NCI-H146 (cell line): ENCODE data around the gene TFEB.

ENCODE experiments used
- DNase-seq: peaks from one replicate; lab custom pipeline; 2025; lab: John Stamatoyannopoulos, UW

Gene TFEB

DNA sequence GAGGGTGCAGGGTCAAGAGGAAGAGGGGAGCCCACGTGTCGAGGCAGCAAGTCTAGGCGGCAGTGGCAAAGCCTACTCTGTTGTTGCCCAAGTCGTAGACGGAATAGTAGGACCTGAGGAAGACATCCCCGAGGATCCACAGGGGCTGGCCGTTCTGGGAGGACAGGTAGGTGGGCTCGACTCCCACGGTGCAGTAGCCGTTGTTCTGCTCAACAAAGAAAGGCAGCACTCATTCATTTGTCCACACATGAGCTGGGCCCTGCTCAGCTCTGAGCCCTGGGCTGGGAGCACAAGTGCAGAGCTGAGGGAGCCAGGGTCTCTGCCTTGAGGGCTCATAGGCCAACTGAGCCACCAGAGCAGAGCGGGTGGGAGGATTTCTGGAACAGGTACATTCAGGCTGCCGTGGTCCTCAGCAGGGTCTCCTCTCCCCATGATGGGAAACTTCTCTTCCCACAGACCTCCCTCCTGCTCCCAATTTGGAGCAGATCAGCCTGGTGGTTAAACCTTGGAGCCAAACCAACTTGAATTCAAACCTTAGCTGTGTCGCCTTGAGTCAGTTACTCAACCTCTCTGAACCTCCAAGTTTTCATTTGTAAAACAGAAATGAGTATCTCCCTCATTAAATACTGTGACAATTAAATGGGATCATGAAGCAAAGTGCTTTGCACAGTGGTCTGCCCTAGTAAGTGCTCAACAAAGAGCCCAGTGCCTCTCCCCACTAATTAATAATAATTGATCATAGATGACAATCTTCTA lies 1.6 kb upstream of the TFEB start:
- no peak for DNase-seq

- DNase-seq, result peak; percentile 47
Measured at GRCh38 chr6:41736186-41736733, 852 bp upstream of the TFEB start.

DNA sequence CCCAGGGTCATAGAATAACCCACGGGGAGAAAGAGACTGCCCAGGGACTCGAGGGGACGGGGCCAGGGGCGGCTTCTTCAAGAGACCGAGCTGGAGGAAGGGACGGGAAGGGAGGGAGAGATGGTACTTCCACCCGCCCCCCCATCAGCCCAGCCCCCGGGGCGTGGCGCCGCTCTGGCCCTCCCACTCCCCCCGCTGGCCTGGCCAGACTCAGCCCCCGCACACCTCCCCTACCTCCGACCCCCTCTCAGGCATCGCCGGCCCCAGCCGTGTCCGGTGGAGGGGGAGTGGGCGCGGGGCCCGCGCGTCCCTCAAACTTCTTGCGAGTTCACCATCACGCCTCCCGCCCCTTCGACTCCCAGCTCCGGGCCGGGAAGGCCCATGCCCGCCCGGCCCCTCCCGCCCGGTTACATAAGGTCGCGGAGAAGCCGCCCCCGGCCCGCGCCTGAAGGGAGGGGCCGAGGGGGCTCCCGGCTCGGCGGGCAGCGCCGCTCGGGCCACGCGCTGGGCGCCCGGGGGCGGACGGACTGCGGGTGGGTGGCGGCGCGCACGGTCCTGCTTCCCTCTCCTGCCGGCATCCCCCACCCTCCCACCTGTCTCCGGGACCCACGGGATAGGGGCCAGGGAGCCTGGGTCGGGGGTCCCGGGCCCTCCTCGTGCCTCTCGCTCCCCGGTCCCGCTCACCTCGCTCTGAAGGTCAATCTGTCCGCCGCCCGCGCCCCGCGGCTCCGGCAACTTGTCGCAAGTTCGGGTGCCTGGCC lies 562 bp downstream of the TFEB start:
- DNase-seq, result peak; percentile 95

DNA sequence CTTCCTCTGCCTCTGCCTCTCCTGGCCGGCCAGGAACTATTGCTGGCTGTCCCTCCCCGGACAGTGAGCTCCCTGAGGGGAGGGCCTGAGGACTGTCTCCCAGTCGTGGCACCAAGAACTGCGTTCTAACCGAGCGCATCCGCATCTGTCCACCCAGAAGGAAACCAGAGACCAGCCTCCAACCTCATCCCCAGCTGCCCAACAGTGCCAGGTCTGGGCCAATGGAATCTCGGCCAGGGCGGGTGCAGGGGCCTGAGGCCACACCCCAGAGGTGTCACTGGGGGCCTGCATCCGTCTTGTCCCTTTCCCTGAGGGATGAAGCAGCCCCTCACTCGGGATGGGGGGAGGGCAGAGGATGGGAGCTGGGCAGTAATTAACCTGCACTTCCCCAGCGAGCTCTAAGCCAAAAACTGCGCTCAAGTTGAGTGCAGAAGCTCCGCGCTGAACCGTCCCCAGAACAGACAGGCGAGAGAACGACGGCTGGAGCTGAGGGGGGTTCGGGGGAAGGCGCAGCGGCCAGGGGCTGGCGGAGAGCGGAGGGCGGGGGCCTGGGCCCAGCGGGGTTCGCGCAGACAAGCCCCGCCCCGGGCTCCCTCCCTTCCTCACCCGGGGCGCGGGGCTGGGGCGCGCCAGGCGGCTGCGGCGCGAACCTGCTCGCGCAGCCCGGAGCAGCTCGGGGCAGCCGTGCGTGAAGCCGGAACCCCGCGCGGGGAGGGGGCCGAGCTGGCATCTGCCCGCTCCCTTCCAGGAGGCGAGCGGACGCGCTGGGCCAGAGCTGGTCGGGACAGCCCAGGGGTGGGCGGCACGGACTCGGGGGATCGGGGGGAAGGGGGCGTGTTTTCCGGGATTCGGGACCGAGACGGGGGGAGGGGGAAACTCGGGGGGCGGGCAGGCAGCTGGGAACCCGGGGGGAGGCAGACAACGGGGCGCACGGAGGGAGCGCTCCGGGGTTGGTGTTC lies 1.4 kb downstream of the TFEB start:
- DNase-seq, result peak; percentile 97

- no peak for DNase-seq
Measured at GRCh38 chr6:41733360-41733706, 2.1 kb downstream of the TFEB start.

GRCh38 chr6:41732591-41733359 lies 2.6 kb downstream of the TFEB start:
- DNase-seq, result peak; percentile 97

GRCh38 chr6:41732149-41732548 lies 3.3 kb downstream of the TFEB start:
- DNase-seq, result no peak

GRCh38 chr6:41731561-41732086 lies 3.8 kb downstream of the TFEB start:
- no peak for DNase-seq

DNA sequence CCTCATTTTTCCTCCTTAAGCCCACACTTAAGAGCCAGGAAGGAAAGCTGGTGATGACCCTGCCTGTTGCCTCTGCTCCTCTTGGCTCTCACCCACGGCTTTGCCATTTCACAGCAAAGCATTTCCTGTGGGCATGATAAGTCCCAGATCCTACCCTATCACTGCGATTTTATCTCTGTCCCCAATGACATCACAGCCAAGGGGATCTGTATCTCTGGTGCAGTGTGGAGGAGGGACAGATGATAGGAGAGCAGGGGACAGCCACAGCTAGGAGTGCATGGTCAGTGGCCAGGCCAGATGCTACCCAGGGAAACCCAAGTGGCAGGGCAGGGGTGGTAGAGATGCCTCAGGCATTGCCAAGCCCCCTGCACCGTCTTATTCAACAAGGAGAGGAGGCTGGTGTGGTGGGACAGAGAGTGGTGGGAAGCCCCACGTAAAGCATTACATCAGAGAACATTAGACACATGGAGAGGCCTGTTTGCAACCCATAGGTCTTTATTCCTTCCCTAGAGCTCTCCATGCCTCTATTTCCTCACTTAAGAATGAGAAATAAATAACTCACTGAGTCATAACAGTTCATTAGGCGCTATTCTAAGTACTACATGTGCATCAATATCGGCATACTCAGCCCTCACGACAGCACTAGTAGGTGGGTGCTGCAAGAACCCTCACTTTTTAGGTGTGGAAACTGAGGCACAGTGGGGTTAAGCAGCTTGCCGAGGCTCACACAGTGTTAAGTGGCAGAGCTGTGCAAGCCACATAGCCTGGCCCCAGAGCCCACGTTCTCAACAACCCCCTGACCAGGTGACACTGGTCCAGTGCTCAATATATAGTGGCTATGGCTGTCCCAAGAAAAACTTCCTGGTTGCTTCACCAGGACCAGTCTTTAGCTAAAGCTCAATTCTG lies 4.6 kb downstream of the TFEB start:
- DNase-seq, result peak; percentile 22

DNA sequence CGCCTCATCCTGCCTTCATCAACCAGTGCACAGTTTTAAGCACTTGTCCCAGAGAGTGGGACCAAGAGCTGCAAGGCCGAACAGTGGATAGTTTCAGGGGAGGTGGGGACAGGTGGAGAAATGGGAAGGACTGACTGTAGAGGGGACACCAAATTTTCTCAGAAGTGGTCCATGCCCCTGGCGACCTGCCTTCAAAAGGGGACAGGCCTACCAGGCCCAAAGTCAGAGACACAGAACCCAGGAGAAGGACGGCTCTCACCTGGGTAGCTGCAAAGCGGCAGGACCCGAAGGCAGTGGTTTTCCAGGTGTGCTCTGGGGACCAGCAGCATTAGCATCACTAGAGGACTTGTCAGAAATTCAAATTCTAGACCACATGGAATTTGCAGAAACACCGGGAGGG lies 5.8 kb downstream of the TFEB start:
- no peak for DNase-seq

DNA sequence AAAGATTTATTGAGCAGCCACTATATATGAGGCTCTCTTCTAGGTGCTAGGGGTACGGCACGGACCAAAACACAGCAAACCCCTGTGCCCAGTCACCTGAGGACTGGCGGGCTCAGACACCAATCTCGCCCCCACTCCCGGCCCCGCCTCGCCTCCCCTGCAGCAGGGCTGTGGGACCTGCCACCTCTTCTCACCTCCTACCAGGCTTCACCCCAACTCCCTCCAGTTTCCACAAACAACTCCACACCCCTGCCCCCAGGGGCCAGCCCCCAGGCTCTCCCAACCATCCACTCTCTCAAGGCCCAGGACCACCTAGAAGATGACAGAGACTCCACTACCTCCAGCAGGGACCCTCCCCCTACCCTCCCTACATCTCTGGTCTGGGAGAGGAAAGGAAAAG lies 6.5 kb downstream of the TFEB start:
- no peak for DNase-seq

DNA sequence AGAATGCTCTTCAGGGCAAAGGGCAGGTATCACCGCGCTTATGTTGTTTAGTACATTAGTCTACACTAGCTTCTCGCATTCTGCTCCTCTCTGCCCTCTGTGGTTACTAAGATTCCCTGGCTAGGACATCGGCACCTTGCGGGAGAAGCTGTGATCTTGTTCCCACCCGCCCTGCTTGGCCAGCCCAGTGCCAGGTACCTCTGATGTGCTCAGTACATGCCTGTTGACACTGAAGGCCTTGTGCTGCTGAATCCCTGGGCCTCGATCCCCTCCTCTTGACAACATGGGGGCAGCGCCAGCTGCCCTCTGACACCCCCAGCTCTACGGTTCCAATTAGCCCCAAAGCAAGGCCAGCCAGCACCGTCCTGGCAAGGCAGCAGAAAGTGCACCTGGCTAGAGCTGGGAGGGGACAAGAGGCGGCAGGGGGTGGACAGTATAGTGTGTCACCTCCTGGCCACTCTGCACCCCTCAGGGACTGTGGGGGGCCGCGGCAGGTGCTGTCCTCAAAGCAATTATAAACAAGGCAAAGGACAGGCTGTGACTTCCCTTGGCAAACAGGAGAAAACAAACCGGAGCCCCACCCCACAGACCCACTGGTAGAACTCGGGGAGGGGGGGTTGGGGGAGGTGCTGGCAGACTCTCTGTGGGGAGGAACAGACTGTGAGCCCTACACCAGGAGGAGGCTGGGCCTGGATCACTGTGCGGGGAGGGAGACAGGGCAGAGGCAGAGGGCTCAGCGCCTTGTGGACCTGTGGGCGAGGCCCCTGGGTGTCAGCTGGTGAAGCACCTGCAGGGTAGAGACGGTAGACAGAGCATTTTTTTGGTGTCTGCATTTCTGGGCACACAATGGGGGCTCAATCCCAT lies 7.1 kb downstream of the TFEB start:
- peak; percentile 100 for DNase-seq

- no peak for DNase-seq
Measured at GRCh38 chr6:41727705-41728072, 7.7 kb downstream of the TFEB start.

DNA sequence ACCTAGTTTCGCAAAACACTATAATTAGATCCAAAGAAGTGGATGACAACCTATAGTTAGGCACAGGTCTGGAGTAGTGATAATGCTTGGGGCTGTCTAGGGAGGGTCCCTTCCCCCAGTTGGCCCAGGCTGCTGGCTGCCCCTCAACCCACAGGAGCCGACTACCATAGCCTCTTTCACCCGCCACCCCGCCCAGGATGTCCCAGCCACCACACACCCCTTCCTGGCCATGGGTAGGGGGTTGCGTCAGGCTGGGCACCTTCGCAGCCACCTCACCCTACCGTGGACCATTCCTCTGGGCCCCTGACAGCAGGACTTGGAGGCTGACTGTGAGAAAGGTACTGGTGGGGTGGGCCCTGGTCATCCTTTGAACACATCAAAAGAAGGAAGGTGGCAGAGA lies 8.5 kb downstream of the TFEB start:
- DNase-seq, result no peak

DNA sequence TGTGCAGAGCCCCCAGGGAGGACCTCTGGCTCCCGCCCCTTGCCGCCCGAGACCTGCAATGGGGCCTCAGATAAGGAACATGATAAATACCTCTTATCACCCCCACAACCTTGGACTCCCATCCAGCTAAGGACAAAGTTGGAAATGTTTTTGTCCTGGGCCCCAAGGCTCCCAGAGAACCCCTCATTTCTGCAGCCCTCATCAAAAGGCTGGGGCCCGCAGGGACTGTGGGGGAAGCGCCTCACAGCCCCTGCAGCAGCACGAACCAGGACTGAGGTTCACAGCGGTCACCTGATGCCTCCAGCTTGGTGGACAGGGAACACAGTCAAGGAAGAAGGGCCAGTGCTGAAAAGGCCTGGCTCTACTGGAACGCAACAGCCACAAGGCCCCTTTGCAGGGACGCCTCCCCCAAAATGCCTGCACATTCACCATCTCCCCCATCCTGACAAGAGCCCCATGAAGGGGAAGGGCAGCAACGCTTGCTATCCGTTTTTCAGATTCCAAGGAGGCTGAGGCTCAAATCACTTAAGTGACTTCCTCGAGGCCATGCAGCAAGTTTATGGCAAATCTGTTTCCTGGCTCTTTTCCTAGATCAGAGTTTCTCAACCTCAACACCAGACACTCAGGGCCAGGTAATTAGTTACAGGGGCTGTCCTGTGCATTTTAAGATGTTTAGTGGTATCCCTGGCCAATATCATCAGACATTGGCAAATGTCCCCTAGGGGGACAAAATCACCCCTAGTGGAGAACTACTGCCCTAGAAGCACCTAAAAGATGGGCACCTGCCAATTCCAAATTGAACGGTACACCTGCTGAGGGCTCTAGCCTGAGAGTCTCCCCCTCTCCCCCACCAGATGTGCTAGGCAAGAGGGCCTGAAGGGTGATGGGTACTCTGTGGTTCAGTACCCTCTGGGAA lies 10.6 kb downstream of the TFEB start:
- DNase-seq, result no peak

GRCh38 chr6:41724228-41724580 lies 11.2 kb downstream of the TFEB start:
- no peak for DNase-seq

GRCh38 chr6:41723530-41724227 lies 11.7 kb downstream of the TFEB start:
- no peak for DNase-seq
